ENCODE measurements around the gene ARMC9. TPM values are rescaled to one million over a fixed set of nuclear protein-coding genes. Genes with fewer than 3 reads are reported as not detected.

Gene ARMC9
- total RNA-seq, 1 experiment from 2014 or later: 16.4 TPM

- TF ChIP-seq ZBTB33 (IDR thresholded peaks at IDR 0.05; ENCODE audit: extremely low read depth, insufficient replicate concordance, low read length): no peak
These were observed 62.2 kb downstream of the ARMC9 start (continued) for GRCh38 chr2:231260442-231261208.

GRCh38 chr2:231263118-231263831 lies 64.8 kb downstream of the ARMC9 start:
- Histone ChIP-seq H3K9ac (ENCODE audit: low read length) (no peak overlapping the region), H4K20me1 (ENCODE audit: insufficient read depth) (no peaks in the 10 kb centered on the region), H3K79me2 (ENCODE audit: insufficient read depth, low read length) (no peaks in the 10 kb centered on the region), H3K9me3 (ENCODE audit: control insufficient read depth in 1 of 2, insufficient read depth in 1 of 2, low read depth in 1 of 2, low read length in 2 of 2) (no peaks in the 10 kb centered on the region), H3K27ac (ENCODE audit: low read depth, low read length) (no peak overlapping the region), H3K4me3 (replicated peaks in 1 of 2; ENCODE audit: low read depth in 1 of 2, low read length in 2 of 2) (no peak overlapping the region), H3K27me3 (ENCODE audit: insufficient read depth, low read length) (no peaks in the 10 kb centered on the region), H3K4me1 (ENCODE audit: control insufficient read depth in 1 of 2, insufficient read depth in 2 of 2, low read length in 2 of 2) (peaks cover 0 to 9% of the 10 kb centered on the region in 2 experiments; a peak in 1 of 4 replicates), H3K36me3 (ENCODE audit: control insufficient read depth in 1 of 2, insufficient read depth in 2 of 2, low read length in 2 of 2) (no peaks in the 10 kb centered on the region; a peak in 1 of 4 replicates), H3K9me2 (ENCODE audit: insufficient read depth) (no peaks in the 10 kb centered on the region), H3K4me2 (ENCODE audit: low read length) (no peak overlapping the region), H2AFZ (ENCODE audit: low read depth, low read length, poor library complexity, severe bottlenecking) (no peak overlapping the region)
- DNase-seq (ENCODE audit: low read depth, low spot score) (no peak), ATAC-seq (no peak)
- POLR2A ChIA-PET: no interaction called here
- RAD21 ChIA-PET (ENCODE audit: low non-redundant PET in 1 of 2, low total read pairs in 2 of 2, uncharacterized antibody in 2 of 2, unreplicated experiment in 2 of 2): no interaction called here
- no peak for TF ChIP-seq EGR1 (IDR thresholded peaks at IDR 0.05; ENCODE audit: low read depth)
- no peak for TF ChIP-seq ZNF274 (IDR thresholded peaks at IDR 0.05; ENCODE audit: low read depth, low read length)
- TF ChIP-seq JUND (IDR thresholded peaks at IDR 0.05): no peak
- no peak for TF ChIP-seq SIN3A (IDR thresholded peaks at IDR 0.05; ENCODE audit: low read depth)
- no peak for TF ChIP-seq CTCF (IDR thresholded peaks at IDR 0.05 in 2 of 3, conservative IDR thresholded peaks at IDR 0.05 in 1 of 3; ENCODE audit: borderline replicate concordance in 1 of 3, insufficient read depth in 1 of 3, low read depth in 2 of 3, low read length in 2 of 3)
- no peak for TF ChIP-seq ZBTB33 (IDR thresholded peaks at IDR 0.05; ENCODE audit: extremely low read depth, insufficient replicate concordance, low read length)
- TF ChIP-seq ATF3 (IDR thresholded peaks at IDR 0.05): no peak
- TF ChIP-seq FOSL1 (IDR thresholded peaks at IDR 0.05; ENCODE audit: low read depth): no peak
- TF ChIP-seq SRF (IDR thresholded peaks at IDR 0.05; ENCODE audit: low read depth): no peak
- CTCF ChIA-PET: no interaction called here
- BruUV-seq (replicated peaks): no TSS peak
- intact Hi-C loops (cut with micrococcal nuclease): no loop called here
